ENCODE results near the gene P4HA1.

- TF ChIP-seq CTCF (IDR thresholded peaks at IDR 0.05) = no peak
- no peak for TF ChIP-seq POLR2A (IDR thresholded peaks at IDR 0.05)
Measured at GRCh38 chr10:73126343-73126742, 29.7 kb upstream of the P4HA1 start.
